CD4-positive, alpha-beta T cell treated with Interleukin-12 subunit alpha and Interleukin-12 subunit beta, for 1 hour (primary cell): ENCODE results near the gene GLIS1.

Experiments used
- DNase-seq: peaks from one replicate; pipeline ENCODE4 v3.0.0-alpha.2; 2020

GLIS1 gene

DNA sequence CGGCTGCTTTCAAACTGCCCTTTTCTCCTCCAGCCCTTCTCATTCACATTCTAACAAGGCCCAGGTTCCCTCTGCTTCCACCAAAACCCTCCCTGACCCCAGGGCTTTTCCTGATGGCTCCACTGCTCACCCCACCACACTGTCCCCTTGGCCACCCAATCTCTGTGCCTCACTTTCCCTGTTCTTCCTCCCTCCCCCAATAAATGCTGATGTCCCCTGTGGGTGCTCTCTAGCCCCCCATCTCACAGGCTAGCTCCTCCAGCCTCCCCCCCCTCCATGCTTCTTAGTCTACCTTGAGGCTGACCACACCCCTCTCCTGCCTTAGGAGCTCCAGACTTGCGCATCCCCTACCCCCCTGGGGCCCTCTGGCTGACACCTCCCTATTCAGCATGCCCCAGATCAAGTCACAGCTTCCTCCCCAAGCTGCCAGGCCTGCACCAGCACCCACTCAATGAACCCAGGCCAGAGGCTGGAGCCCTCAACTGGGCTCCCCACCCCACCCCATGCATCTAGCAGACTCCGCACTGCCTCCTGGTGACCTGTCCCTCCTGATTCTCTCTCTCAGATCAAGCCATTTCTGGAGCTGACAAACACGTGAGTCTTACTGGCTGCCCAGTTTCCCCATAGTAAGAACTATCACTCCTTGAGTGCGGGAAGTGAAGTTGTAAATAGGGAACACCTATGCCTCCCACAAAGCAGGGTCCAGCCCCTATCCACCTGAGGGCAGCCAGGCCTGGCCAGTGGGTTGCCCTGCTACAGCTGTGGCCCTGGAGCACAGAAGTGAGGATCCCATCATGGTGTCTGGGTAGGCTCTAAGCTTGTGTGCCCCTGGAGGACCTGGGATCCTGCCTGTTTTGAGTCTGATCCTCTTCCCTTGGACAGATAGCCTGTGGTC, 161.9 kb downstream of the GLIS1 start:
- no peak for DNase-seq

DNA sequence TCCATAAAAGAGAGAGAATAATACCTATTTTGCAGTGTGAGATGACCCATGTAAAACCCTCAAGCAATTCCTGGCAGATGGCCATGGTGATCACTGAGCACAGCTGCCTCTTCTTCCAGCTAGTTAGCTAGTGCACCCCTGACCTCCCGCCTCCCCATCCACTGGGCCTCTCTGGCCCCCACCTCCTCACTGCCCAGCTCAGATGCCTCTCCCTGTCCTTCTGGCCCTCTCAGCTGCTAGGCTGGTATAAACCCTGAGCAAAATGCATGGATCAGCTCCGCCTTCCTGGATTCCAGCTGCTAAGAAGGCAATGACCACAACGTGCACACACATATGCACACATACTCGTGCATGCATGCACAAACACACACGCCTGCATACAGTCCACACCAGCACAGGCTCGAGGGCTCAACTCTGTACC, 162.6 kb downstream of the GLIS1 start:
- no peak for DNase-seq

DNA sequence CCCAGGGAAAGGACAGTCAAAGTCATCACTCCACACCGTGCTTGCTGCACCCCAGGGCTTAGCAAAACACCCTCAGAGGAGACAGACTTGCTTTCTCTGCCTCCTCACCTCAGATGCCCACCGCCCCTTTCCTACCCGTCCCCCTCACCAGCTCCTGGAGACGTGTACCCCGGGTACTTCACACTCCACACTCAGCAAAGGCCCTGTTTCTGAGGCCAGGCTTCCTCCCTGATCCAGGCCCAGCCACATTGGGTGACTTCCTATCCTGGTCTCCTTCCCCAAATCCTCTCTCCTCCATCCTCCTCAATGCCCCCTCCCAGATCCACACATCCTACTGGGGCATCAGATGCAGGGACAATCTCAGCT, 163.0 kb downstream of the GLIS1 start:
- no peak for DNase-seq

DNA sequence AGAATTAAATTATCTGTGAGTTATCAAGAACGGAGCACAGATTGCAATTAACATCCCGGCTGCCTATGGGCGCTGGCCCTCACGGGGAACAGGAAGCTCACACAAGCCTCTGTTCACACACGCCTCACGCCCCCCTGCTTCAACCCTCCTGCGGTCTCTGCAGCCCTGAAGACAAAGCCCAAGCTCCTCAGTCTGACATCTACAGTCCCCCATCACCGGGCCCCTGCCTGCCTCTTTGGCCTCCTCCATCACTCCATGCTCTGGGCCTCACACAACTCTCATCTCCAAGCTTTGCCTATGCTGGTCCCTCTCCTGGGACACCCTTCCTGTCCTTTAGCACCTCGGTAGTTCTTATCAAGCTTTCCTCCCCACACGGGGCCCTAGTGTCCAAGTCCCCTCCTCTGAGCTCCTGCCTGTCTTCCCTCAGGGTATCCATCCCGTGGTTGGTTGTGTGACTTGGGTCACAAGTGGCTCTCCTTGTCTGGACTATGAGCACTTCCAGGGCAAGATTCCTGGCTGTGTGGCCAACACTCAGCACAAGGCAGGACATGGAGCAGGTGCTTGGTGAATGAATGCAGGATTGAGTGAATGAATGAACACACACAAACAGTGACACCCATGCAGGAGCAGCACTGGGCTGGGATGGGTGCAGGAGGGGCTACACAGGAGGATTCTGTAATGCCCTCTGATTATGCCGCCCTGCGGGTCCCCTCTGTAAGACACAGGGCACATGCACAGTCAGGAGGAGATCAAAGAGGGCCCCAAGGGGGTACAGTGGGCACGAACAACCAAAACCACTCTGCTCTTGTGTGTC, 163.6 kb downstream of the GLIS1 start:
- DNase-seq, result no peak

DNA sequence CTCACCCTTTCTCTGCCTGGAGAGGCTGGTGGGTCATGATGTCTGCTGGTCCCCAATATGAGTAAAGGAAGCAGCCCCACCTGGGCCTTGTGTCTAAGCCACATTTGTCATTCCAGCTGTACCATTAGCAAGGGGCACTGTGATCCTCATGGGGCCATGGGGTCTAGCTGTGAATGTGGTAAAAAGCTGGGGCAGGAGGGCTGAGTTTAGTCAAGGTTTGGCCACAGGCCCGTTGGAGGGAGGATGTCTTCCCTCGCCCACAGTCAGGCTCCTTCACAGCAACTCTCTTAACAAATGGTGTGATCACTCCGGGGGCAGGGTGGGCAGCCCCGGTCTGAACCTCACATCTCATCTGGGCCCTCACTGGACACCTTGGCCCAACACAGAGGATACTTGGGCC, 164.3 kb downstream of the GLIS1 start:
- no peak for DNase-seq

DNA sequence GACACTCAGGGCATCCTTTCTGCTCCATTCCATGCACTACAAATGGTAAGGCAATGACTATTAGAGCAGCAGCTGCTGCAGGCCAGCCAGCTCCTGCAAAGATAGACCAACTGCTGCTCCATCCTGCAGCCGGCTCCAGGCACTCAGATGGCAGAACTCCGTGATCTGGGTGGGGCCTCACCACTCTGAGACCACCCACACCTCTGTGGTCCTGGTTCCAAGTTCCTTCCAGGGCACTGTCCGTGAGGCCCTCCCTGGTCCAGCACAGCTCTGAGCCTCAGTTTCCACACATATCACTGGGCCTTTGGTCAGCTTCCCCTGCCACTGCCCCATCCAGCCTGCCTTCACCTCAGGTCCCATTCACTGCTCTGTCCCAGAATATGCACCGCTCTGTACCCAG, 165.0 kb downstream of the GLIS1 start:
- no peak for DNase-seq

DNA sequence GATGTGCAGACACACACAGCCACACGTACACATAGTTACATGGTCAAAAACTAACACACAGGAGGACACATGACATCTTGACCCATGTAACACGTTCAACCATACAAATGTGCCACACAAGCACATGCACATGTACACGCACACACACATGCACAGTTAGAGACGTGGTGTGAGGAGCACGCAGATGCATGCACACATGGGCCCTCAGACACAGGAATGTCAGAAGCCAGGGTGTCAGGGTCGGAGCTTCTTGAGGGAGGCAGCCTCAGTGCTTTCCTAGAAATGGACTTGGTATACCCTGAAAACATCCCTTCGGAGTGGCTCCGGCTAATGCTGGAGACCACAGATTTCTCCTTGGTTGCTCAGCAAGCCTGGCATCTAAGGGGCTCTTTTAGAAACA, 165.4 kb downstream of the GLIS1 start:
- DNase-seq, result no peak

DNA sequence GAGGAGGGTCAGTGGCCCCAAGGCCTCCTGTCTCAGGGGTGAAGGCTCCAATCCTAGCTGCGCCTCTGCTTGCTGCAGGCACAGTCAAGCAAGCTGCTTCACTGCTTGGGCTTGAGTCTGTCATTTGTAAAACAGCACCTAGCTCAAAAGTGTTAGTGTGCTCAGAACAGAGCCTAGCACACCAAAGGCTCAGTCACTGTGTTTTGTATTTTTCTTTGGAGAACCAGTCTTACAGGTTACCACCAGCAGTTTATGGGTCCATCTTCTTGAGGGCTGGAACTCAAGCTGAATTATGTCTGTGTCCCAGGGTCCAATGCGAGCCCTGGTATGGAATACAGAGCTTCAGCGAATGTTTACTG, 166.2 kb downstream of the GLIS1 start:
- no peak for DNase-seq

DNA sequence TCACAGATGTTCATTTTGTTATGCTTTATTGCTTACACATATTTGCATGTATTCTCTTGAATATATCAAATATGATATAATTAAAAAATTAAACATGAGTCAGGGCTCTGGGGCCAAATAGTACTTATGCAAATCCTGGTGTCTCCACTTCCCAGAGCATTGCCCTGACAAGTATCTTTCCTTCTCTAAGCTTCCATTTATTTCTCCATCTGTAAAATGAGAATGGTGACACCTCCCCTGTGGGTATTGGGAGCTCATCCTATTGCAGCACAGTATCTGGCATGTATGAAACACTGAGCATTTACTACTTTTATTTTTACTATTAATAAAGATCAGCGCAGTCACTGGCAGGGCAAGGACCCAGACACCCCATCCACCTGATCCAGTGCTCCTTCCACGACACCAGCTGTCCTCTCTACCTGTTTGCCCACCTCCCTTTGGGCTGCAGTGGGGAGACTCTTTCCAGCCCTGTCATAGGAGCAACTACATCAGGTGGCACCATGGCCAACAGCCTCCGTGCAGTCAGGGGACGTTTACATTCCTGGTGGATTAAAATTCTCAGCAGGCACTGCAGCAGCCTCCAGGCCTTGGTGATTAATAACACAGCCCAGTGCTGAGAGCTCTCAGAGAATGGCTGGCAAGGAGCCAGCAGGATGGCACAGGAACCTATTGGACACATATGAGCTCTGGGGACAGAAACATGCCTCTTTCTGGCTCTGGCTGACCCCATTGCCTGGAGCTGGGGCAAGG, 166.7 kb downstream of the GLIS1 start:
- no peak for DNase-seq

DNA sequence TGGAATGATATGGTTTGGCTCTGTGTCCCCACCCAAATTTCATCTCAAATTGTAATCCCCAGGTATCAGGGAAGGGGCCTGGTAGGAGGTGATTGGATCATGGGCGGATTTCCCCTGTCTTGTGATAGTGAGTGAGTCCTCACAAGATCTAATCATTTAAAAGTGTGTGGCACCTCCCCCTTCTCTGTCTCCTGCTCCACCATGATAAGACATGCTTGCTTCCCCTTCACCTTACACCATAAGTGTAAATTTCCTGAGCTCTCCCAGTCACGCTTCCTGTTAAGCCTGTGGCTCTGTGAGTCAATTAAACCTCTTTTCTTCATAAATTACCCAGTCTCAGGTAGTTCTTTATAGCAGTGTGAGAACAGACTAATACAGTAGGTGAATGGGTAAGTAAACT, 170.4 kb downstream of the GLIS1 start:
- no peak for DNase-seq

DNA sequence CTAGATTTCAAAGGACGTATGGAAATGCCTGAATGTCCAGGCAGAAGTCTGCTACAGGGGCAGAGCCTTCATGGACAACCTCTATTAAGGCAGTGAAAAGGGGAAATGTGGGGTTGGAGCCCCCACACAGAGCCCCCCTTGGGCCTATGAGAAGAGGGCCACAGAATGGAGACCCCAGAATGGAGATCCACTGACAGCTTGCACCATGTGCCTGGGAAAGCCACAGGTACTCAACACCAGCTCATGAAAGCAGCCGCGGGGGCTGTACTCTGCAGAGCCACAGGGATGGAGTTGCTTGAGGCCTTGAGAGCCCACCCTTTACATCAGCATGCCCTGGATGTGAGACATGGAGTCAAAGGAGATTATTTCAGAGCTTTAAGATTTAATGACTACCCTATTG, 171.1 kb downstream of the GLIS1 start:
- no peak for DNase-seq

DNA sequence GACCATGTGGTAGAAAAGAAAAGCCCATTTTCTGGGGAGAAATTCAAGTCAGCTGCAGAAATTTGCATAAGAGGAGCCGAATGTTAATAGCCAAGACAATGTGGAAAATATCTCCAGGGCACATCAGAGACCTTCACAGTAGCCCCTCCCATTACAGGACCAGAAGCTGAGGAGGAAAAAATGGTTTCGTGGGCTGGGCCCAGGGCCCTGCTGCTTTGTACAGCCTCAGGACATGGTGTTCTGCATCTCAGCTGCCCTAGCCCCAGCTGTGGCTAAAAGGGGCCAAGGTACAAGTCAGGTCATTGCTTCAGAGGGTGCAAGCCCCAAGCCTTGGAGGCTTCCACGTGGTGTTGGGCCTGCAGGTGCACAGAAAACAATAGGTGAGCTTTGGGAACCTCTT, 171.5 kb downstream of the GLIS1 start:
- DNase-seq, result no peak

DNA sequence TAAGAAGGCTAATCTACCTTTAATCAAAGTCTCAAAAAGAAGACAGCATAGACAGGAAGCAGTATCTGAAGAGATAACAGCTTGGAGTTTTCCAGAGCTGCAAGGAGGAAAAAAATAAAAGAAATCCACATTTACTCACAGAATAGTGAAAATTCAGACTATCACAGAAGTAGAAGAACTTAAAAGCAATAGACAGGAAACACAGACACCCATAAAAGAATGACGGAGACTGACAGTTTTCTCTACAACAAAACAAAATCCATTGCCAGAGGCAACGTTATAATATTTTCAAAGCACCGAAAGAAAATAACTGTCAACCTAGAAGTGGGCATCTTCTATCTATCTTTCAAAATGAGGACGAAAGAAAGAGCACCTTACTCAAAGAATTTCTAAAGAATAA, 175.4 kb downstream of the GLIS1 start:
- no peak for DNase-seq

DNA sequence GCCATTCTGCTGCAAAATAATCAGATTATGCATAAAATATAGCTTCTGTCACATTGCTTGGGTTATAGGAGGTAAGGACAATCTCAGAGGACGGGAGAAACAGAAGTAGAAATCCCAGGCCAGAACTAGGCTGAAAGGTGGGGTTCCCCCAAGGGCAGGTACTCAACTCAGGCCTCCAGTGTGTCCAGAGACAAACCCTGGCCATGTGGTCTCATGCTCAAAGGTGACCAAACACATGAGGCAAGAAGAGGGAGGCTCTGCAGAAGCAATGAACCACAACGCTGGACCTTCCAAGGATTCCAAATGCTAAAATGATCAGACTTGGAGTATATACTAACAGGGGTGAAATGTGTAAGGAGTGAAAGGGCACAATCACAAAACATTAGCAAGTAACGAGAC, 176.0 kb downstream of the GLIS1 start:
- DNase-seq, result no peak

DNA sequence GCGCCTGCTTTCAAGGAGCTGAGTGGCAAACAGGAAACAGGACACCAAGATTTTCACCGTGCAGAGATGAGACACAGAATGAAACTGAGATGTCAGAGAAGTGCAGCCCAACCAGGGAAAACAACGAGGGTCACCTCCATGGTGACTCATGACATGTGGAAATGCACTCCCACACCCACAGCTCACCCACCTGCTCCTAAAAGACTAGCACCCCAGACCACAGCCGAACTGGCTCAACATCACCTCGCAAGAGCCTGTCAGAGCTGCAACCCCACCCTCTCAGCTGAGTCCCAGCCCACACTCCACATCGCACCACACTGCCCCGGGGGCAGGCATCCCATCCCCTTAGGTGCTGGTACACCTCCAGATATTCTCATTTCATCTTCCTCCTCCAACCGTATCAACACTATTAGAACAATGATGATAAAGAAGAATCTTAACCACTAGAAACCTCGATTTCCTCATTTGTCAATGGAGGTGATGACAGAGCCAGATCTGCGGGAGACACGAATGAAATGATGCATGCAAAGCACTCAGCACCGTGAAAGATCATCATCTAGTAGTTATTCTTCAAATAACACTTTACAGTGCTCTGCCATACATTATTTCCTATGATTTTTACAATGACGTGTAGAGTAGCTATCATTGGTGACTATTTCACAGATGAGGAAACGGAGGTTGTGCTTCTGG, 176.5 kb downstream of the GLIS1 start:
- peak; percentile 14 for DNase-seq

DNA sequence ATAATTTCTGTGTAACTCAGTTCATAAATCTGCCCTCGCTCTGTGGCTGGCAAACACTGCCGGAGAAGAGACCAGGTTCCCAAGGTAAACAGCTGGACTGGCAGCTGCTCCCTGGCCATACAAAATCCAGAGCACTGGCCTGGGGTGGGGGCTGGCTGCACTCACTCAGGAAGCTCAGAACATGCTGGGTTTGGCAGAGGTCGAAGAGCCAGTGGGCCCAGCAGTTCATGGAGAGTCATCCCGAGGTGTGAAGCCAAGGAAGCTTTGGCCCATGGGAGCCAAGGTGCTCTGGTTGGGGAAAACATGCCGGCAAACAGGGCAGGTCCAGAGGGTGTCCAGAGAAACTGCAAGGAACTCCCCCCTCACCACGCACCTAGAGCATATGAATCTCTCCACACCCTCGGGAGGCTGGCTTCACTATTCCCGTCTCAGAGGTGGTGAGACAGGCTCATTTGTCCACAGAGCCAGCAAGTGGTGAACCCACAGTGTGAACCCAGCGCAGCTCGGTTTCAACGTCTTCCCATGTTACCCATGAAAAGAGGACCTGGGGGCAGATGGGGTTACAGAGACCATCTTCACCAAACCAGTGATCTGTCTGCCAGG, 177.4 kb downstream of the GLIS1 start:
- DNase-seq, result no peak

DNA sequence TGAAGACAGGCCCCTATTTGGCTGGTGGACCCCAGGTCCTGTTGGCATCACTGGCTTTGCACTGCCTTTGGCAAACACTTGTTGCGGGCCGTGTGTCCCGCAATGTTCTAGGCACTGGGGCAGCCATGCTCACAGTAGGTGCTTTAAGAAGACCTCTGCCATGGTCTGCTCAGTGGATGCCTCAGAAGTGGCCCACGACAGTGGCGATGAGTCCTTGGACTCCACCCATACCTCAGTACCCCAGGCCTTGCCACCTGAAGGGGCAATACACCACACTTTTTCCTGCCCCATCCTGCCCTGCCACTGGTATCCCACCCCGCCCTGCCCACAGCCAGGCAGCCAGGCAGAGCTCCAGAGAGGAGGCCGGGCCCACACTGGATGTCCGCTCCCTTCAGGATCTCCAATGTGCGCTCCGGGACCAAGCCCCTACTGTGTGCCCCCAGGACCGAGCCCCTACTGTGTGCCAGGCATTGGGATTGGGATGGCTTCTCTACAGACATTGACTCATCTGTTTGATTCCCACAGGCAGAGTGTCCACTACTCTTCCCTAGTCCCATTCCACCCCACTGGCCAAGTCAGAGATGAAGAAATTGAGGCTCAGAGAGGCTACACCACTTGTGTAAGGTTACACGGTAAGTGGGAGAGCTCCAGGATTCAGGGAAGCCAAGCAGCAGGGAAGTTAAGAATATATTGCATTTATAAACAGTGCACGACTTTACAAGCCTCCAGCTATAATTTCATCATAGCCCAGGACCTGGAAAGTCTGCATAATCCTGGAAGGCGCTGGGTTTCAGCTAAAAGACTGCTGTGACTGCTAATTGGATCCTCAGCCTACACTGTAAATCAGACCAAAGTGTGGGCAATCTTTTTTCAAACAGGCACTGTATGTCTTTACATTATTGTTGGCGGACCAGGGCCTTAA, 178.1 kb downstream of the GLIS1 start:
- no peak for DNase-seq

DNA sequence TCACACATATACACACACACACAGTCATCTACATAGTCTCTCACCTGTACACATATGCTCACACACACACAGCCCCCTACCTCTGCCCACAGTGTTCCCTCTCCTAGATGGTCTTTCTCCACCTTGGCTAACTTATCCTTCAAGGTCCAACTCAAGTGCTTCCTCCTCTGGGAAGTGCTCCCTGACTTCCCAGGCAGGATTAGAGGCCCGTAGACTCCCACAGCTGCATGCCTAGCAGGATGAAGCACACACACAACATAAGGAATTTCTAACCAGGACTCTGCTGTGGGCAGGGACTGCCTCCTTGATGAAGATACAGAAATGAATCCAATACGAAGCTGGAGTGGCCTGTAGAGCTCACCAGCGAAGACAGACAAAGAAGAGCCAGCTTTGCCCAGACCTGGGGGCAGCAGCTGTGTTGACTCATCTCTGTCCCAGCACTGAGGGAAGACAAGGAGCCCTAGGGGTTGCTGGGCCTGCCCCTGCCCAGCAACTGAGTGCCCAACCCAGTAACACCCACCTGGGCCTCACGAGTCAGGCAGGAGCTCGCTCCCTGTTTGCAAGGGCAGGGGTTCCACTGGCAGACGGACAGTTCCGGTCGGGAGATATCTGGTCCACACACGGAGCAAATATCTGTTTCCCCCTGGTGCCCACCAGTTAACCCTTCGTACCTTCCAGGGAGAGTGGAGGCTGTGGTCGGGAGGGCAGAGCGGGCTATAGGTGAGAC, 178.9 kb downstream of the GLIS1 start:
- DNase-seq, result no peak

DNA sequence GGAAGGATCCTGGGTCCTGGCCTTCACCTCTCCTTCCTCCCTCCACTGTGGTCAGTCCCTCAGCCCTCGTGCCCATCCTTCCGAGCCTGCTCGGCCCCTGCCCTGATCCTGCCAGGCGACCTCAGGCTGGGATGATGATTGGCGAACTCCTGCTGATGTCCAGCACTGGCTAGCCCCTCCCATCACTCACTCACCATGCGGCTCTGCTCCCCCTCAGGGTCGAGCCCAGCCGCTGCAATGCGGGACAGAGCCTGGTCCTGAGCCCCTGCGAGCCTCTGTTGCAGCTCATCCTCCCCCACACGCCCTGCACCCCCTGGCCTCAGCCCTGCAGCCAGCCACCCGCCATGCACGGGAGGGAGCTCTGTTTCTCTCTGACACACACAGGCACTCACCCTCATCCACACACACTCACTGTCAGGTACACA, 179.6 kb downstream of the GLIS1 start:
- DNase-seq, result no peak

DNA sequence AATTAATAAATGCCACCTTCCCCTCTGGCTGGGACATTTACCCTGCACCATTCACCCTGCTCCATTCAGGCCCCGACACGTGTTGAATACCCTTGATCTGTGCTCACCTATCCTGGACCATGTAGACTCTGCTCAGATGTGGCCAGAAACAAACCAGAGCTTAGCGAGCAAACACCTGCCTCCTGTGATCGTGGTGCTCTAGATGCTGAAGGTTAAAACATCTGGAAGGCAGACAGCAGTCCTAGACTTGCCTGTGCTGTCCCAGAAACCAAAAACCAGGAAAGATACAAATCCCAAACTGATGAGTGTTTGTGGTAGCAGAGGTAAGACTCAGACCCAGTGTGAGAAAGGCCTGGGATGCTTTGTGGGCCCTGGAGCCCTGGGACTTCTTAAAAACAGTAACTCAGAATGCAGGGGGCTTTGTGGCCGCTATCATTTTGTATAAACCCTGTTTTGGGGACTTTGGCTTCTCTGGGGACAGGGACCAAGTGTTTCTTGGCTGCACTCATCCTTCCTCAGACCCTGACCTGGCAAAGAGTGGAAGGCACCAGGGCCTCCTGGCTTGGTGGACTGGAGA, 180.1 kb downstream of the GLIS1 start:
- DNase-seq, result no peak
